ENCODE data around the gene IRF9. TPM values are rescaled to one million over a fixed set of nuclear protein-coding genes. Genes with fewer than 3 reads are reported as not detected.

Gene IRF9
- total and polyA plus RNA-seq, 12 donors, result 17.7 to 147 (median 36.7) TPM

GRCh38 chr14:24143511-24143910, 17.6 kb upstream of the IRF9 start:
- Histone ChIP-seq H3K27ac (peak overlapping the region in 1 of 10 donors; percentile 2), H3K9me3 (no peaks in the 10 kb centered on the region), H3K36me3 (peaks cover 0 to 46% (median 12%) of the 10 kb centered on the region in 9 donors), H3K27me3 (no peaks in the 10 kb centered on the region), H3K4me3 (no peak overlapping the region), H3K4me1 (peaks cover 20 to 67% (median 43%) of the 10 kb centered on the region in 9 donors)
- no peak for TF ChIP-seq CTCF (IDR thresholded peaks at IDR 0.05)
- 61 to 74% methylated on average over 2 of the region's 2 CpGs for WGBS, 2 donors
- DNase-seq (no peak), ATAC-seq (no peak)
- intact Hi-C loops (cut with DNase I), result loop anchor here in 1 of 10 donors (10.0 kb wide), 1 partner anchor 839 kb away; the partner anchor contains the start of genes BCL2L2 and PPP1R3E

GRCh38 chr14:24144451-24144850, 16.6 kb upstream of the IRF9 start:
- DNase-seq (no peak), ATAC-seq (no peak)
- Histone ChIP-seq H3K27me3 (no peaks in the 10 kb centered on the region), H3K36me3 (peaks cover 0 to 46% (median 8%) of the 10 kb centered on the region in 9 donors), H3K9me3 (no peaks in the 10 kb centered on the region), H3K4me1 (peaks cover 20 to 67% (median 44%) of the 10 kb centered on the region in 9 donors), H3K4me3 (no peak overlapping the region), H3K27ac (peak overlapping the region in 2 of 10 donors; percentile 1 to 92)
- intact Hi-C loops (cut with DNase I), result loop anchor here in 1 of 10 donors (10.0 kb wide), 1 partner anchor 840 kb away; the partner anchor contains the start of genes BCL2L2 and PPP1R3E
- WGBS, 2 donors, result 91% methylated on average over 1 of the region's 1 CpG
- TF ChIP-seq CTCF (IDR thresholded peaks at IDR 0.05), result no peak

- H3K4me3 ChIP-seq, result peak overlapping the region in 5 of 10 donors; percentile 75 to 96 (median 92)
- 91 to 96% methylated on average over 2 of the region's 2 CpGs for WGBS, 2 donors
- TF ChIP-seq CTCF (IDR thresholded peaks at IDR 0.05), result no peak
These were observed 15.8 kb upstream of the IRF9 start for GRCh38 chr14:24145219-24145618.

GRCh38 chr14:24145690-24146452, 15.2 kb upstream of the IRF9 start:
- Histone ChIP-seq H3K4me1 (peaks cover 18 to 61% (median 35%) of the 10 kb centered on the region in 9 donors), H3K27me3 (no peaks in the 10 kb centered on the region), H3K27ac (peak overlapping the region; percentile 79 to 97 (median 94)), H3K36me3 (peaks cover 0 to 55% (median 22%) of the 10 kb centered on the region in 9 donors), H3K9me3 (no peaks in the 10 kb centered on the region), H3K4me3 (peak overlapping the region; percentile 75 to 96 (median 84))
- DNase-seq (no peak), ATAC-seq (no peak)
- intact Hi-C loops (cut with DNase I), result loop anchor here in 4 of 10 donors (2.0 to 10.0 kb wide), 4 partner anchors 15 to 841 kb away; partner anchors contain the start of genes DCAF11 (in 3 of the 4), NRL (in 3 of the 4), BCL2L2 (in 1 of the 4) and IRF9 (in 1 of the 4)
- no peak for TF ChIP-seq CTCF (IDR thresholded peaks at IDR 0.05)
- WGBS, 2 donors, result 14% methylated on average over 9 of the region's 9 CpGs

More at GRCh38 chr14:24145219-24145618, 15.8 kb upstream of the IRF9 start:
- intact Hi-C loops (cut with DNase I), result loop anchor here in 3 of 10 donors (5.0 to 10.0 kb wide), 2 partner anchors 33 to 840 kb away; partner anchors contain the start of genes DCAF11 (in 2 of the 3), NRL (in 2 of the 3), BCL2L2 (in 1 of the 3) and PPP1R3E (in 1 of the 3)
- H3K27me3 ChIP-seq, result no peaks in the 10 kb centered on the region
- ATAC-seq (no peak), DNase-seq (no peak)
- H3K27ac ChIP-seq, result peak overlapping the region in 8 of 10 donors; percentile 89 to 95 (median 94)
- no peaks in the 10 kb centered on the region for H3K9me3 ChIP-seq
- peaks cover 18 to 65% (median 37%) of the 10 kb centered on the region in 9 donors for H3K4me1 ChIP-seq
- peaks cover 0 to 48% (median 16%) of the 10 kb centered on the region in 9 donors for H3K36me3 ChIP-seq
